ENCODE data around the gene ACBD6.
A peak's percentile ranks its signal among the peaks of the same experiment; 100 is the strongest.

ACBD6 gene

GRCh38 chr1:180264595-180264994 is 237.8 kb downstream of the ACBD6 start:
- TF ChIP-seq CTCF (IDR thresholded peaks at IDR 0.05; ENCODE audit: low read depth, low read length, missing control alignments), result no peak
- no peak overlapping the region for H3K4me3 ChIP-seq (ENCODE audit: low read depth, low read length)
- in situ Hi-C loops (cut with HindIII; ENCODE audit: low sequenced_read_pairs), result no loop called here
- no peak for DNase-seq (ENCODE audit: low read depth)

- TF ChIP-seq CTCF (IDR thresholded peaks at IDR 0.05; ENCODE audit: low read depth, low read length, missing control alignments), result no peak
- in situ Hi-C loops (cut with HindIII; ENCODE audit: low sequenced_read_pairs), result no loop called here
- no peak for DNase-seq (ENCODE audit: low read depth)
- no peak overlapping the region for H3K4me3 ChIP-seq (ENCODE audit: low read depth, low read length)
These were observed 239.5 kb downstream of the ACBD6 start for GRCh38 chr1:180262628-180263488.

- no peak for TF ChIP-seq CTCF (IDR thresholded peaks at IDR 0.05; ENCODE audit: low read depth, low read length, missing control alignments)
These were observed 240.7 kb downstream of the ACBD6 start for GRCh38 chr1:180261524-180262155.

GRCh38 chr1:180261030-180261429 is 241.3 kb downstream of the ACBD6 start:
- in situ Hi-C loops (cut with HindIII; ENCODE audit: low sequenced_read_pairs), result no loop called here
- no peak for TF ChIP-seq CTCF (IDR thresholded peaks at IDR 0.05; ENCODE audit: low read depth, low read length, missing control alignments)
- no peak overlapping the region for H3K4me3 ChIP-seq (ENCODE audit: low read depth, low read length)
- DNase-seq (ENCODE audit: low read depth), result no peak

More at GRCh38 chr1:180261524-180262155, 240.7 kb downstream of the ACBD6 start:
- peak; percentile 8 for DNase-seq (ENCODE audit: low read depth)
- in situ Hi-C loops (cut with HindIII; ENCODE audit: low sequenced_read_pairs), result no loop called here
- no peak overlapping the region for H3K4me3 ChIP-seq (ENCODE audit: low read depth, low read length)

- no peak for DNase-seq (ENCODE audit: low read depth)
- no peak overlapping the region for H3K4me3 ChIP-seq (ENCODE audit: low read depth, low read length)
- in situ Hi-C loops (cut with HindIII; ENCODE audit: low sequenced_read_pairs), result no loop called here
- no peak for TF ChIP-seq CTCF (IDR thresholded peaks at IDR 0.05; ENCODE audit: low read depth, low read length, missing control alignments)
These were observed 241.8 kb downstream of the ACBD6 start for GRCh38 chr1:180260541-180260940.

- no peak for DNase-seq (ENCODE audit: low read depth)
- in situ Hi-C loops (cut with HindIII; ENCODE audit: low sequenced_read_pairs), result no loop called here
- H3K4me3 ChIP-seq (ENCODE audit: low read depth, low read length), result no peak overlapping the region
- TF ChIP-seq CTCF (IDR thresholded peaks at IDR 0.05; ENCODE audit: low read depth, low read length, missing control alignments), result no peak
These were observed 242.7 kb downstream of the ACBD6 start for GRCh38 chr1:180259431-180260338.

All from astrocyte of the cerebellum (primary cell).